Smooth muscle cell (in vitro differentiated cells): Measurements from ENCODE around the gene RPS6KA5. TPM values are rescaled to one million over a fixed set of nuclear protein-coding genes. Genes with fewer than 3 reads are reported as not detected.

ENCODE experiments used
- DNase-seq: peaks from one replicate; lab custom pipeline; 2025; ENCODE audit not compliant: unreplicated experiment; lab: John Stamatoyannopoulos, UW
- H2AFZ ChIP-seq: fragments of 200-600 bp; sonication (generic); 2 replicates; pipeline ENCODE4 v1.6.0; 2016; ENCODE audit warnings: antibody characterized with exemption, low read depth, mild to moderate bottlenecking
- H3F3A ChIP-seq: fragments of 200-600 bp; sonication (generic); 2 replicates; pipeline ENCODE4 v1.6.0; 2017; ENCODE audit warnings: antibody characterized with exemption, low read depth
- H3K27ac ChIP-seq: fragments of 200-600 bp; sonication (generic); 2 replicates; pipeline ENCODE4 v1.5.1; 2016; ENCODE audit warnings: low read depth, mild to moderate bottlenecking
- H3K27me3 ChIP-seq: fragments of 200-600 bp; sonication (generic); 2 replicates; pipeline ENCODE4 v1.6.1; 2016; ENCODE audit warnings: low read depth, mild to moderate bottlenecking
- H3K36me3 ChIP-seq: fragments of 200-600 bp; sonication (generic); 2 replicates; pipeline ENCODE4 v1.5.1; 2016; ENCODE audit warnings: low read depth
- H3K4me1 ChIP-seq: fragments of 200-600 bp; sonication (generic); 2 replicates; pipeline ENCODE4 v1.5.1; 2016; ENCODE audit warnings: low read depth
- H3K4me2 ChIP-seq: fragments of 200-600 bp; sonication (generic); 2 replicates; pipeline ENCODE4 v1.6.0; 2016; ENCODE audit warnings: mild to moderate bottlenecking
- H3K4me3 ChIP-seq: fragments of 200-600 bp; sonication (generic); 2 replicates; pipeline ENCODE4 v1.5.1; 2016; ENCODE audit warnings: mild to moderate bottlenecking
- H3K79me2 ChIP-seq: fragments of 200-600 bp; sonication (generic); 2 replicates; pipeline ENCODE4 v1.6.0; 2016; ENCODE audit warnings: low read depth, mild to moderate bottlenecking
- H3K9ac ChIP-seq: fragments of 200-600 bp; sonication (generic); 2 replicates; pipeline ENCODE4 v1.6.0; 2016; ENCODE audit warnings: low read depth
- H3K9me3 ChIP-seq: fragments of 200-600 bp; sonication (generic); replicated peaks from 2 replicates; pipeline ENCODE4 v1.5.1; 2016; ENCODE audit warnings: low read depth
- H4K20me1 ChIP-seq: fragments of 200-600 bp; sonication (generic); 2 replicates; pipeline ENCODE4 v1.6.0; 2016; ENCODE audit warnings: low read depth
- WGBS: methylation state at CpG from one replicate; pipeline ENCODE4 v1.1.7; 2016; ENCODE audit warnings: low lambda C conversion rate; 5-methylcytosine and 5-hydroxymethylcytosine counted together
- polyA plus RNA-seq: library from polyadenylated mRNA; unstranded; fragments of >200 nt; fragmentation: Nextera tagmentation; extraction: Ambion mirVana; gene quantifications from 2 replicates; pipeline ENCODE4 v1.2.1, GENCODE V29; 2016
- total RNA-seq: library from RNA; depleted of rRNA; stranded (reverse); fragments of >200 nt; gene quantifications from 2 replicates; pipeline ENCODE4 v1.2.3, GENCODE V29; 2014
- TF ChIP-seq, protein P1 (sequence below): fragments of 200-600 bp; sonication (generic); IDR thresholded peaks from 2 replicates; pipeline ENCODE4 v1.5.1; 2017; ENCODE audit warnings: borderline replicate concordance, mild to moderate bottlenecking, antibody characterized with exemption; ENCODE audit not compliant: insufficient read depth, poor library complexity, severe bottlenecking

The RPS6KA5 gene
- total and polyA plus RNA-seq, 2 experiments from 2014 or later: 1.0 to 1.5 TPM

DNA sequence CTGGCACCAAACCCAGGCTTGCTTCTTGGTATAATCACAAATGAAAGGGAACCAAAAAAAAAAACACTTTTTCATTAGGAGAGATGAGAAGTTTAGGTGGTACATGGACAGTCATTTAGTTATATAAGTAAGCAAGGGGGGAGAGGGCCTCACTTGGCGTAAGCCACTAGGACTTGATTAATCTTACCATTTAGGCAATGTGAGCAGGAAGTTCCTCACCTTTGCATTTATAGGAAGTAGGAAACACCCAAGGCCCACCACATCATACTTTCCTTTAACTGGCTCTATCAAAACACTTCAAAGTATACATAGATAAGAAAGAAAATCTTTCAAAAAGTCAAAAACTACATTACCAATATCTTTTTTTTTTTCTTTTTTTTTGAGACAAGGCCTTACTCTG, 6.7 kb upstream of the RPS6KA5 start:
- H3K27ac ChIP-seq: no peak overlapping the region

DNA sequence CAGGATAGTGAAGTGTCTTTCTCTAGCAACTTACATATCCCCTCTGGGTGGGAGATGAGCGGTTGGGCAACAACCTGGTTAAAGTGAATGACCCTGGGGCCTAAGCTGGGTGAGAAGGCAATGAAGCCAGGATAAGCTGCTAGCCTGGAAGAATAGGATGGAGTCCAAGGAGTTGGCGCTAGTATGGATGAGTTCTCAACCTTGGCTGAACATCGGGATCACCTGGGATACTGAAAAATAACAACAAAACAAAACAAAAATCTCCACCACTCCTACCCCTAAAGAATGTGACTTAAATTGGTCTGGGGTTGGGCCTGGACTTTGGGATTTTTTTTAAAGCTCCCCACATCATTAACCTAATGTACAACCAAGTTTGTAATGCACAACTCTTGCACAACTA, 4.8 kb upstream of the RPS6KA5 start:
- Histone ChIP-seq H3K36me3 (no peaks in the 10 kb centered on the region), H2AFZ (no peak overlapping the region), H3K27ac (no peak overlapping the region), H3F3A (peaks cover 8% of the 10 kb centered on the region), H3K4me2 (no peak overlapping the region), H4K20me1 (no peaks in the 10 kb centered on the region), H3K9me3 (no peaks in the 10 kb centered on the region), H3K9ac (no peak overlapping the region), H3K79me2 (no peaks in the 10 kb centered on the region), H3K4me1 (peaks cover 8% of the 10 kb centered on the region), H3K4me3 (no peak overlapping the region), H3K27me3 (no peaks in the 10 kb centered on the region)
- TF ChIP-seq, protein P1, sequence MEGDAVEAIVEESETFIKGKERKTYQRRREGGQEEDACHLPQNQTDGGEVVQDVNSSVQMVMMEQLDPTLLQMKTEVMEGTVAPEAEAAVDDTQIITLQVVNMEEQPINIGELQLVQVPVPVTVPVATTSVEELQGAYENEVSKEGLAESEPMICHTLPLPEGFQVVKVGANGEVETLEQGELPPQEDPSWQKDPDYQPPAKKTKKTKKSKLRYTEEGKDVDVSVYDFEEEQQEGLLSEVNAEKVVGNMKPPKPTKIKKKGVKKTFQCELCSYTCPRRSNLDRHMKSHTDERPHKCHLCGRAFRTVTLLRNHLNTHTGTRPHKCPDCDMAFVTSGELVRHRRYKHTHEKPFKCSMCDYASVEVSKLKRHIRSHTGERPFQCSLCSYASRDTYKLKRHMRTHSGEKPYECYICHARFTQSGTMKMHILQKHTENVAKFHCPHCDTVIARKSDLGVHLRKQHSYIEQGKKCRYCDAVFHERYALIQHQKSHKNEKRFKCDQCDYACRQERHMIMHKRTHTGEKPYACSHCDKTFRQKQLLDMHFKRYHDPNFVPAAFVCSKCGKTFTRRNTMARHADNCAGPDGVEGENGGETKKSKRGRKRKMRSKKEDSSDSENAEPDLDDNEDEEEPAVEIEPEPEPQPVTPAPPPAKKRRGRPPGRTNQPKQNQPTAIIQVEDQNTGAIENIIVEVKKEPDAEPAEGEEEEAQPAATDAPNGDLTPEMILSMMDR: no peak
- 100% methylated on average over 3 of the region's 3 CpGs for WGBS
- no peak for DNase-seq

More for the DNA sequence above, 6.7 kb upstream of the RPS6KA5 start:
- WGBS: 95% methylated on average over 1 of the region's 1 CpG
- no peak for DNase-seq
- H2AFZ ChIP-seq: no peak overlapping the region
- H3F3A ChIP-seq: no peaks in the 10 kb centered on the region
- H4K20me1 ChIP-seq: no peaks in the 10 kb centered on the region
- no peak overlapping the region for H3K9ac ChIP-seq
- H3K4me3 ChIP-seq: no peak overlapping the region
- H3K36me3 ChIP-seq: no peaks in the 10 kb centered on the region
- H3K79me2 ChIP-seq: no peaks in the 10 kb centered on the region
- no peak overlapping the region for H3K4me2 ChIP-seq
- TF ChIP-seq, protein P1: no peak
- H3K27me3 ChIP-seq: no peaks in the 10 kb centered on the region
- peaks cover 5% of the 10 kb centered on the region for H3K9me3 ChIP-seq
- H3K4me1 ChIP-seq: no peaks in the 10 kb centered on the region

DNA sequence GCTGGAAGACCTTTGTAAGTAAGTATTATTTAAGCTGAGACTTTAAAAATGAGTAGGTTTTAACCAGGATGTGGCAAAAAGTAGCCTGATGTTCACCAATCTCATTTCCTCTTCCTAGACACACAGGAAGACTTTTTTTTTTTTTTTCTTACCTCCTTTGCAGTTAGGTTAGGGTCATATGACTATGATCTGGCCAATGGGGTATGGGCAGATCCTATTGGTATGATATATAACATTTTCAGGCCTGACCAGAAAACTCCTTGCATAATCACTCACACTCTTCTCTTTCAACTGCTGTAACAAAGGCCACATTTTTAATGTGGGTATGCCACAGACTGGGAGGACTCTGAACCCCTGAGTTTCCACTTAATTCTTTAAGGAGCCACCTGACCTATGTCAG, 2.7 kb upstream of the RPS6KA5 start:
- Histone ChIP-seq H3K9ac (no peak overlapping the region), H3F3A (peaks cover 8% of the 10 kb centered on the region), H3K4me2 (no peak overlapping the region), H3K27me3 (no peaks in the 10 kb centered on the region), H3K4me3 (no peak overlapping the region), H2AFZ (no peak overlapping the region), H3K79me2 (no peaks in the 10 kb centered on the region), H3K27ac (no peak overlapping the region), H3K9me3 (no peaks in the 10 kb centered on the region), H4K20me1 (no peaks in the 10 kb centered on the region), H3K4me1 (peaks cover 8% of the 10 kb centered on the region), H3K36me3 (no peaks in the 10 kb centered on the region)
- no peak for DNase-seq
- TF ChIP-seq, protein P1: no peak

DNA sequence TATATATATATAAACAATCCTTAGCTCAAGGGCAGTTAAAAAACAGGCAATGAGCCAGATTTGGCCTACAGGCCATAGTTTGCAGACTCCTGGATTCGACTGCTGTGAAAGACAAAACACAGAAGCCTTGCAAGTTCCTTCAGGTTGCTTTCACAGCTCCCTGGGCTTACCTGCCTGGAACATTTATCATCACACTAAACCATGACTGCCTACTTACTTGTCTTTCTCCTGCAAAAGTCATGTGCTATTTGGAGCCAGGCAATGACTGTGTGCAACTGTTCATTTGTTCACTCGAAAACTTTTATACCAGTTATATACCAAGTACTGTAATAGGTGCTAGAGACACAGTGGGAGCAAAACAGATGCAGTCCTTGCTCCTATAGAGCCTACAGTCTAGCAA, 2.2 kb upstream of the RPS6KA5 start:
- Histone ChIP-seq H3K9ac (no peak overlapping the region), H3K4me1 (peaks cover 8% of the 10 kb centered on the region), H3F3A (peaks cover 8% of the 10 kb centered on the region), H2AFZ (no peak overlapping the region), H3K4me2 (no peak overlapping the region), H3K79me2 (no peaks in the 10 kb centered on the region), H3K4me3 (no peak overlapping the region), H3K9me3 (no peaks in the 10 kb centered on the region), H4K20me1 (no peaks in the 10 kb centered on the region), H3K27ac (no peak overlapping the region), H3K27me3 (no peaks in the 10 kb centered on the region), H3K36me3 (no peaks in the 10 kb centered on the region)
- TF ChIP-seq, protein P1: no peak
- 78% methylated on average over 2 of the region's 2 CpGs for WGBS
- no peak for DNase-seq
